WTC11 (cell line): ENCODE results near the gene HBM. TPM values are rescaled to one million over a fixed set of nuclear protein-coding genes. Genes with fewer than 3 reads are reported as not detected.
"Not testable (repeated sequence)": the region's sequence is repeated elsewhere in the genome, so short reads cannot be mapped to it uniquely, and the experiment has no call there.

ENCODE experiments used
- ATAC-seq: fragments of 200-7000 bp; cut with Tn5 transposase; 2 replicates; pipeline ENCODE4 v1.10.0; 2021; ENCODE audit warnings: mild to moderate bottlenecking, moderate library complexity
- CTCF ChIA-PET: fragments of 300-600 bp; sonication (Branson Sonifier 250); formaldehyde crosslinking; loops from one replicate; lab custom pipeline; 2021; ENCODE audit warnings: antibody characterized with exemption; lab: Charles Lee
- POLR2A ChIA-PET: fragments of 350-600 bp; sonication (Branson Sonifier 250); formaldehyde crosslinking; loops from one replicate; lab custom pipeline; 2021; ENCODE audit warnings: antibody characterized with exemption; lab: Charles Lee
- DNase-seq: peaks from one replicate; pipeline ENCODE4 v3.0.0; 2021; ENCODE audit warnings: low spot score
- H3K27ac Mint-ChIP-seq: 2 replicates; pipeline ENCODE4 v1.8.0; 2021; ENCODE audit warnings: mixed read lengths
- H3K27me3 Mint-ChIP-seq: 2 replicates; pipeline ENCODE4 v1.8.0; 2021; ENCODE audit warnings: low read depth, mild to moderate bottlenecking, moderate library complexity, mixed read lengths
- H3K36me3 Mint-ChIP-seq: 2 replicates; pipeline ENCODE4 v1.8.0; 2021; ENCODE audit warnings: mixed read lengths
- H3K4me1 Mint-ChIP-seq: 2 replicates; pipeline ENCODE4 v1.8.0; 2022; ENCODE audit warnings: mixed read lengths
- H3K4me3 Mint-ChIP-seq: 2 replicates; pipeline ENCODE4 v1.8.0; 2021; ENCODE audit warnings: mild to moderate bottlenecking, moderate library complexity, mixed read lengths
- H3K9me3 Mint-ChIP-seq: 2 replicates; pipeline ENCODE4 v1.8.0; 2021; ENCODE audit warnings: mixed read lengths
- CREM ChIP-seq: sonication (generic); formaldehyde crosslinking; IDR thresholded peaks from 2 replicates; pipeline ENCODE4 v1.8.1; 2022; ENCODE audit warnings: mild to moderate bottlenecking, missing genetic modification reagents, moderate library complexity
- FOXK1 ChIP-seq: sonication (generic); formaldehyde crosslinking; IDR thresholded peaks from 2 replicates; pipeline ENCODE4 v1.8.0; 2022; ENCODE audit warnings: mild to moderate bottlenecking, moderate library complexity, missing genetic modification reagents
- FOXP1 ChIP-seq: sonication (generic); formaldehyde crosslinking; IDR thresholded peaks from 2 replicates; pipeline ENCODE4 v1.8.0; 2022; ENCODE audit warnings: missing genetic modification reagents, mild to moderate bottlenecking, moderate library complexity, borderline replicate concordance
- IRF2 ChIP-seq: sonication (generic); formaldehyde crosslinking; IDR thresholded peaks from 2 replicates; pipeline ENCODE4 v1.8.0; 2022; ENCODE audit warnings: low read depth, missing genetic modification reagents, borderline replicate concordance
- JUN ChIP-seq: sonication (generic); formaldehyde crosslinking; IDR thresholded peaks from 2 replicates; pipeline ENCODE4 v1.8.0; 2023; ENCODE audit warnings: mild to moderate bottlenecking, missing genetic modification reagents
- RELA ChIP-seq: sonication (generic); formaldehyde crosslinking; IDR thresholded peaks from 2 replicates; pipeline ENCODE4 v1.8.1; 2022; ENCODE audit warnings: missing genetic modification reagents, mild to moderate bottlenecking, borderline replicate concordance
- SMAD3 ChIP-seq: sonication (generic); formaldehyde crosslinking; IDR thresholded peaks from 2 replicates; pipeline ENCODE4 v1.8.0; 2022; ENCODE audit warnings: missing genetic modification reagents, mild to moderate bottlenecking, borderline replicate concordance
- TCF7 ChIP-seq: sonication (generic); formaldehyde crosslinking; IDR thresholded peaks from 2 replicates; pipeline ENCODE4 v1.8.0; 2022; ENCODE audit warnings: mild to moderate bottlenecking, low read depth, missing genetic modification reagents, moderate library complexity
- TEAD1 ChIP-seq: sonication (generic); formaldehyde crosslinking; IDR thresholded peaks from 2 replicates; pipeline ENCODE4 v1.8.0; 2022; ENCODE audit warnings: mild to moderate bottlenecking, missing genetic modification reagents
- TEAD4 ChIP-seq: sonication (generic); formaldehyde crosslinking; IDR thresholded peaks from 2 replicates; pipeline ENCODE4 v1.8.0; 2022; ENCODE audit warnings: mild to moderate bottlenecking, missing genetic modification reagents
- ZBTB21 ChIP-seq: sonication (generic); formaldehyde crosslinking; IDR thresholded peaks from 2 replicates; pipeline ENCODE4 v1.8.1; 2023; ENCODE audit warnings: mild to moderate bottlenecking, missing genetic modification reagents, borderline replicate concordance
- ZNF138 ChIP-seq: sonication (generic); formaldehyde crosslinking; conservative IDR thresholded peaks from 2 replicates; pipeline ENCODE4 v1.8.1; 2022; ENCODE audit warnings: mild to moderate bottlenecking, moderate library complexity, missing genetic modification reagents
- ZNF423 ChIP-seq: fragments of 250-450 bp; sonication (Bioruptor Pico); IDR thresholded peaks from 2 replicates; pipeline ENCODE4 v2.1.2; 2022; ENCODE audit warnings: mild to moderate bottlenecking, moderate library complexity
- total RNA-seq: library from RNA; stranded (reverse); gene quantifications from 3 replicates; pipeline ENCODE4 v1.2.3, GENCODE V29; 2021
- TF ChIP-seq, protein P1 (sequence below): fragments of 250-450 bp; sonication (Bioruptor Pico); IDR thresholded peaks from 2 replicates; pipeline ENCODE4 v1.9.0; 2021; ENCODE audit warnings: mild to moderate bottlenecking
- TF ChIP-seq, protein P2 (sequence below): sonication (generic); formaldehyde crosslinking; IDR thresholded peaks from 2 replicates; pipeline ENCODE4 v1.8.0; 2022; ENCODE audit warnings: mild to moderate bottlenecking, missing genetic modification reagents
- TF ChIP-seq, protein P3 (sequence below): sonication (generic); formaldehyde crosslinking; IDR thresholded peaks from 2 replicates; pipeline ENCODE4 v1.8.1; 2022; ENCODE audit warnings: mild to moderate bottlenecking, missing genetic modification reagents, moderate library complexity, borderline replicate concordance
- TF ChIP-seq, protein P4 (sequence below): fragments of 250-450 bp; sonication (Bioruptor Pico); IDR thresholded peaks from 2 replicates; pipeline ENCODE4 v1.9.0; 2021; ENCODE audit warnings: moderate library complexity, mild to moderate bottlenecking, inconsistent platforms, borderline replicate concordance
- TF ChIP-seq, protein P5 (sequence below): sonication (generic); formaldehyde crosslinking; IDR thresholded peaks from 2 replicates; pipeline ENCODE4 v1.8.0; 2022; ENCODE audit warnings: mild to moderate bottlenecking, missing genetic modification reagents
- TF ChIP-seq, protein P6 (sequence below): sonication (generic); formaldehyde crosslinking; IDR thresholded peaks from 2 replicates; pipeline ENCODE4 v1.8.0; 2023; ENCODE audit warnings: mild to moderate bottlenecking, missing genetic modification reagents
- TF ChIP-seq, protein P7 (sequence below): sonication (generic); formaldehyde crosslinking; IDR thresholded peaks from 2 replicates; pipeline ENCODE4 v1.8.0; 2022; ENCODE audit warnings: mild to moderate bottlenecking, missing genetic modification reagents
- TF ChIP-seq, protein P8 (sequence below): sonication (generic); formaldehyde crosslinking; IDR thresholded peaks from 2 replicates; pipeline ENCODE4 v1.8.1; 2023; ENCODE audit warnings: mild to moderate bottlenecking, missing genetic modification reagents

The HBM gene
- total RNA-seq, 1 experiment from 2014 or later, result not detected

DNA sequence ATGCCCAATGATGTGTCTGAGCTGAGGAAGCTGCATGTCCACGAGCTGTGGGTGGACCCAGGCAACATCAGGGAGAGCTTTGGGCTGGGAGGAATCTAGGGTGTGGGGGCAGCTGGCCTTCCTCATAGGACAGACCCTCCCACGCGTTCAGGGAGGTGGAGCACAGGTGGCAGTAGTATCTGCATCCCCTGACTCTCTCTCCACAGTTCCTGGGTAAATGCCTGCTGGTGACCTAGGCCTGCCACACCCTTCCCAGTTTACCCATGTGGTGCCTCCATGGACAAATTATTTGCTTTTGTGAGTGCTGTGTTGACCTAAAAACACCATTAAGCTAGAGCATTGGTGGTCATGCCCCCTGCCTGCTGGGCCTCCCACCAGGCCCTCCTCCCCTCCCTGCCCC is 3.2 kb downstream of the HBM start (continued):
- TF ChIP-seq, protein P1, sequence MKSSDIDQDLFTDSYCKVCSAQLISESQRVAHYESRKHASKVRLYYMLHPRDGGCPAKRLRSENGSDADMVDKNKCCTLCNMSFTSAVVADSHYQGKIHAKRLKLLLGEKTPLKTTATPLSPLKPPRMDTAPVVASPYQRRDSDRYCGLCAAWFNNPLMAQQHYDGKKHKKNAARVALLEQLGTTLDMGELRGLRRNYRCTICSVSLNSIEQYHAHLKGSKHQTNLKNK (CRISPR knock-in tag), result no peak
- TF ChIP-seq, protein P2, sequence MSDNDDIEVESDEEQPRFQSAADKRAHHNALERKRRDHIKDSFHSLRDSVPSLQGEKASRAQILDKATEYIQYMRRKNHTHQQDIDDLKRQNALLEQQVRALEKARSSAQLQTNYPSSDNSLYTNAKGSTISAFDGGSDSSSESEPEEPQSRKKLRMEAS (CRISPR knock-in tag), result no peak
- TF ChIP-seq IRF2 (no peak), JUN (CRISPR knock-in tag) (no peak), RELA (no peak), ZNF138 (no peak)
- TF ChIP-seq, protein P3, sequence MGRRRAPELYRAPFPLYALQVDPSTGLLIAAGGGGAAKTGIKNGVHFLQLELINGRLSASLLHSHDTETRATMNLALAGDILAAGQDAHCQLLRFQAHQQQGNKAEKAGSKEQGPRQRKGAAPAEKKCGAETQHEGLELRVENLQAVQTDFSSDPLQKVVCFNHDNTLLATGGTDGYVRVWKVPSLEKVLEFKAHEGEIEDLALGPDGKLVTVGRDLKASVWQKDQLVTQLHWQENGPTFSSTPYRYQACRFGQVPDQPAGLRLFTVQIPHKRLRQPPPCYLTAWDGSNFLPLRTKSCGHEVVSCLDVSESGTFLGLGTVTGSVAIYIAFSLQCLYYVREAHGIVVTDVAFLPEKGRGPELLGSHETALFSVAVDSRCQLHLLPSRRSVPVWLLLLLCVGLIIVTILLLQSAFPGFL (CRISPR knock-in tag), result no peak
- TF ChIP-seq, protein P4, sequence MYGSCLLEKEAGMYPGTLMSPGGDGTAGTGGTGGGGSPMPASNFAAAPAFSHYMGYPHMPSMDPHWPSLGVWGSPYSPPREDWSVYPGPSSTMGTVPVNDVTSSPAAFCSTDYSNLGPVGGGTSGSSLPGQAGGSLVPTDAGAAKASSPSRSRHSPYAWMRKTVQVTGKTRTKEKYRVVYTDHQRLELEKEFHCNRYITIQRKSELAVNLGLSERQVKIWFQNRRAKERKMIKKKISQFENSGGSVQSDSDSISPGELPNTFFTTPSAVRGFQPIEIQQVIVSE (CRISPR knock-in tag), result no peak

DNA sequence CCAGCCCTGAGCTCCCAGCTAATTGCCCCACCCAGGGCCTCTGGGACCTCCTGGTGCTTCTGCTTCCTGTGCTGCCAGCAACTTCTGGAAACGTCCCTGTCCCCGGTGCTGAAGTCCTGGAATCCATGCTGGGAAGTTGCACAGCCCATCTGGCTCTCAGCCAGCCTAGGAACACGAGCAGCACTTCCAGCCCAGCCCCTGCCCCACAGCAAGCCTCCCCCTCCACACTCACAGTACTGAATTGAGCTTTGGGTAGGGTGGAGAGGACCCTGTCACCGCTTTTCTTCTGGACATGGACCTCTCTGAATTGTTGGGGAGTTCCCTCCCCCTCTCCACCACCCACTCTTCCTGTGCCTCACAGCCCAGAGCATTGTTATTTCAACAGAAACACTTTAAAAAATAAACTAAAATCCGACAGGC is 4.3 kb downstream of the HBM start:
- H3K36me3 Mint-ChIP-seq, POLR2A ChIA-PET, H3K27ac Mint-ChIP-seq, H3K9me3 Mint-ChIP-seq: not testable (repeated sequence)
- peaks cover 93% of the 10 kb centered on the region for H3K27me3 Mint-ChIP-seq
- peaks cover 36% of the 10 kb centered on the region for H3K4me1 Mint-ChIP-seq
- DNase-seq (peak; percentile 54), ATAC-seq (peak; percentile 11)
- peak overlapping the region; percentile 20; the same call in 1 of the 2 replicates for H3K4me3 Mint-ChIP-seq
- CTCF ChIA-PET, result interaction anchor here (1.0 to 1.3 kb wide), 3 partner anchors 63 to 104 kb away, joined by 3 to 5 read pairs (median 3); no protein-coding TSS in a partner anchor
- TF ChIP-seq, protein P5, sequence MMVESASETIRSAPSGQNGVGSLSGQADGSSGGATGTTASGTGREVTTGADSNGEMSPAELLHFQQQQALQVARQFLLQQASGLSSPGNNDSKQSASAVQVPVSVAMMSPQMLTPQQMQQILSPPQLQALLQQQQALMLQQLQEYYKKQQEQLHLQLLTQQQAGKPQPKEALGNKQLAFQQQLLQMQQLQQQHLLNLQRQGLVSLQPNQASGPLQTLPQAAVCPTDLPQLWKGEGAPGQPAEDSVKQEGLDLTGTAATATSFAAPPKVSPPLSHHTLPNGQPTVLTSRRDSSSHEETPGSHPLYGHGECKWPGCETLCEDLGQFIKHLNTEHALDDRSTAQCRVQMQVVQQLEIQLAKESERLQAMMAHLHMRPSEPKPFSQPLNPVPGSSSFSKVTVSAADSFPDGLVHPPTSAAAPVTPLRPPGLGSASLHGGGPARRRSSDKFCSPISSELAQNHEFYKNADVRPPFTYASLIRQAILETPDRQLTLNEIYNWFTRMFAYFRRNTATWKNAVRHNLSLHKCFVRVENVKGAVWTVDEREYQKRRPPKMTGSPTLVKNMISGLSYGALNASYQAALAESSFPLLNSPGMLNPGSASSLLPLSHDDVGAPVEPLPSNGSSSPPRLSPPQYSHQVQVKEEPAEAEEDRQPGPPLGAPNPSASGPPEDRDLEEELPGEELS (CRISPR knock-in tag), result peak; percentile 77
- TF ChIP-seq CREM (CRISPR knock-in tag), result peak; percentile 33; the same call in 1 of the 2 replicates
- TF ChIP-seq FOXP1 (CRISPR knock-in tag), result peak; percentile 88
- peak; percentile 24; the same call in 1 of the 2 replicates for TF ChIP-seq SMAD3 (CRISPR knock-in tag)
- TF ChIP-seq, protein P6, sequence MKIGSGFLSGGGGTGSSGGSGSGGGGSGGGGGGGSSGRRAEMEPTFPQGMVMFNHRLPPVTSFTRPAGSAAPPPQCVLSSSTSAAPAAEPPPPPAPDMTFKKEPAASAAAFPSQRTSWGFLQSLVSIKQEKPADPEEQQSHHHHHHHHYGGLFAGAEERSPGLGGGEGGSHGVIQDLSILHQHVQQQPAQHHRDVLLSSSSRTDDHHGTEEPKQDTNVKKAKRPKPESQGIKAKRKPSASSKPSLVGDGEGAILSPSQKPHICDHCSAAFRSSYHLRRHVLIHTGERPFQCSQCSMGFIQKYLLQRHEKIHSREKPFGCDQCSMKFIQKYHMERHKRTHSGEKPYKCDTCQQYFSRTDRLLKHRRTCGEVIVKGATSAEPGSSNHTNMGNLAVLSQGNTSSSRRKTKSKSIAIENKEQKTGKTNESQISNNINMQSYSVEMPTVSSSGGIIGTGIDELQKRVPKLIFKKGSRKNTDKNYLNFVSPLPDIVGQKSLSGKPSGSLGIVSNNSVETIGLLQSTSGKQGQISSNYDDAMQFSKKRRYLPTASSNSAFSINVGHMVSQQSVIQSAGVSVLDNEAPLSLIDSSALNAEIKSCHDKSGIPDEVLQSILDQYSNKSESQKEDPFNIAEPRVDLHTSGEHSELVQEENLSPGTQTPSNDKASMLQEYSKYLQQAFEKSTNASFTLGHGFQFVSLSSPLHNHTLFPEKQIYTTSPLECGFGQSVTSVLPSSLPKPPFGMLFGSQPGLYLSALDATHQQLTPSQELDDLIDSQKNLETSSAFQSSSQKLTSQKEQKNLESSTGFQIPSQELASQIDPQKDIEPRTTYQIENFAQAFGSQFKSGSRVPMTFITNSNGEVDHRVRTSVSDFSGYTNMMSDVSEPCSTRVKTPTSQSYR (CRISPR knock-in tag), result 0 out of 2 replicates have a peak, but pooled peaks have one; percentile 50
- TF ChIP-seq ZBTB21, result 0 out of 2 replicates have a peak, but pooled peaks have one; percentile 28
- TF ChIP-seq, protein P2 (CRISPR knock-in tag), result peak; percentile 38; the same call in 1 of the 2 replicates
- TF ChIP-seq TEAD4 (CRISPR knock-in tag), result peak; percentile 79
- TF ChIP-seq TEAD1 (CRISPR knock-in tag), result peak; percentile 65
- TF ChIP-seq, protein P7, sequence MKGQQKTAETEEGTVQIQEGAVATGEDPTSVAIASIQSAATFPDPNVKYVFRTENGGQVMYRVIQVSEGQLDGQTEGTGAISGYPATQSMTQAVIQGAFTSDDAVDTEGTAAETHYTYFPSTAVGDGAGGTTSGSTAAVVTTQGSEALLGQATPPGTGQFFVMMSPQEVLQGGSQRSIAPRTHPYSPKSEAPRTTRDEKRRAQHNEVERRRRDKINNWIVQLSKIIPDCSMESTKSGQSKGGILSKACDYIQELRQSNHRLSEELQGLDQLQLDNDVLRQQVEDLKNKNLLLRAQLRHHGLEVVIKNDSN (CRISPR knock-in tag), result peak; percentile 31; the same call in 1 of the 2 replicates
- TF ChIP-seq TCF7 (CRISPR knock-in tag), result 0 out of 2 replicates have a peak, but pooled peaks have one; percentile 33
- TF ChIP-seq ZNF423 (CRISPR knock-in tag), result peak; percentile 82
- TF ChIP-seq, protein P8, sequence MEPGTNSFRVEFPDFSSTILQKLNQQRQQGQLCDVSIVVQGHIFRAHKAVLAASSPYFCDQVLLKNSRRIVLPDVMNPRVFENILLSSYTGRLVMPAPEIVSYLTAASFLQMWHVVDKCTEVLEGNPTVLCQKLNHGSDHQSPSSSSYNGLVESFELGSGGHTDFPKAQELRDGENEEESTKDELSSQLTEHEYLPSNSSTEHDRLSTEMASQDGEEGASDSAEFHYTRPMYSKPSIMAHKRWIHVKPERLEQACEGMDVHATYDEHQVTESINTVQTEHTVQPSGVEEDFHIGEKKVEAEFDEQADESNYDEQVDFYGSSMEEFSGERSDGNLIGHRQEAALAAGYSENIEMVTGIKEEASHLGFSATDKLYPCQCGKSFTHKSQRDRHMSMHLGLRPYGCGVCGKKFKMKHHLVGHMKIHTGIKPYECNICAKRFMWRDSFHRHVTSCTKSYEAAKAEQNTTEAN (CRISPR knock-in tag), result 0 out of 2 replicates have a peak, but pooled peaks have one; percentile 45
- peak; percentile 33; the same call in 1 of the 2 replicates for TF ChIP-seq FOXK1 (CRISPR knock-in tag)
